Stomach (tissue), 9 donors: Measurements from ENCODE around the gene TNNC1. TPM values are rescaled to one million over a fixed set of nuclear protein-coding genes. Genes with fewer than 3 reads are reported as not detected.

ENCODE experiments used
- DNase-seq, 2 donors: peaks; one replicate each; pipeline versions ENCODE4 v3.0.0 to v3.0.0-alpha.2; 2013 to 2019
- H3K27ac ChIP-seq, 5 donors: fragments of 200-600 bp in 4 of 5; sonication (generic) in 4 of 5; one replicate each; pipeline ENCODE4 v1.5.1; 2013 to 2019; ENCODE audit warnings: mild to moderate bottlenecking in 1 of 5, moderate library complexity in 1 of 5
- H3K27me3 ChIP-seq, 3 donors: fragments of 200-600 bp; sonication (generic); one replicate each; pipeline ENCODE4 v1.5.1; 2017 to 2019; ENCODE audit warnings: mixed run types in 1 of 3
- H3K36me3 ChIP-seq, 4 donors: fragments of 200-600 bp; sonication (generic); 1 replicate in 3 of 4; 2 replicates in 1 of 4; pipeline ENCODE4 v1.5.1; 2016 to 2019
- H3K4me1 ChIP-seq, 4 donors: fragments of 200-600 bp; sonication (generic); one replicate each; pipeline ENCODE4 v1.5.1; 2016 to 2019
- H3K4me3 ChIP-seq, 4 donors: fragments of 200-600 bp; sonication (generic) in 3 of 4; one replicate each; pipeline ENCODE4 v1.5.1; 2016 to 2019; ENCODE audit warnings: mild to moderate bottlenecking in 1 of 4
- H3K9me3 ChIP-seq, 4 donors: fragments of 200-600 bp; sonication (generic); one replicate each; pipeline ENCODE4 v1.5.1; 2016 to 2019
- EP300 ChIP-seq: sonication (generic); formaldehyde crosslinking; IDR thresholded peaks from one replicate; pipeline ENCODE4 v1.6.1; 2017; ENCODE audit warnings: antibody characterized with exemption
- POLR2A ChIP-seq, 4 donors: fragments of 450-650 bp; IDR thresholded peaks; one replicate each; pipeline ENCODE4 v1.6.1; 2016; ENCODE audit warnings: antibody characterized with exemption in 4 of 4, control low read depth in 2 of 4, mild to moderate bottlenecking in 1 of 4, moderate library complexity in 1 of 4
- POLR2AphosphoS5 ChIP-seq, 3 donors: sonication (generic); formaldehyde crosslinking; IDR thresholded peaks; one replicate each; pipeline ENCODE4 v1.6.1; 2016; ENCODE audit warnings: antibody characterized with exemption in 3 of 3
- WGBS, 5 donors: extraction: QIAGEN DNeasy Blood & Tissue Kit in 3 of 5; methylation state at CpG; one replicate each; pipeline versions ENCODE4 v1.1.5 to v1.1.7; 2013 to 2018; 5-methylcytosine and 5-hydroxymethylcytosine counted together
- intact Hi-C: fragments of 100-400 bp; cut with DNase I; formaldehyde crosslinking; loops from one replicate; pipeline ENCODE4 v1.15.1; 2023; ENCODE audit warnings: low total_unique reads
- polyA plus RNA-seq, 3 donors: library from polyadenylated mRNA; stranded (reverse); fragments of 200-250 nt; gene quantifications; one replicate each; pipeline ENCODE4 v1.2.3, GENCODE V29; 2013
- total RNA-seq, 5 donors: library from RNA; depleted of rRNA; stranded (reverse); fragments of >200 nt; gene quantifications; one replicate each; pipeline versions ENCODE4 v1.1.0 to v1.2.3, GENCODE V29; 2014 to 2016
- TF ChIP-seq, protein P1 (sequence below), 7 experiments: fragments of 450-650 bp in 4 of 7; fragments of 200-600 bp in 3 of 7; sonication (generic) in 3 of 7; IDR thresholded peaks; one replicate each; pipeline ENCODE4 v1.5.1; 2016 to 2019; ENCODE audit warnings: antibody characterized with exemption in 7 of 7, control low read depth in 2 of 7, mild to moderate bottlenecking in 1 of 7
- donor health status: healthy with polysubstance abuse.
- donor health status: Bipolar disorder and iron deficiency.
- donor health status: healthy.

Gene TNNC1
- total and polyA plus RNA-seq, 8 donors: 3.1 to 41.1 (median 6.5) TPM; not detected in 3

DNA sequence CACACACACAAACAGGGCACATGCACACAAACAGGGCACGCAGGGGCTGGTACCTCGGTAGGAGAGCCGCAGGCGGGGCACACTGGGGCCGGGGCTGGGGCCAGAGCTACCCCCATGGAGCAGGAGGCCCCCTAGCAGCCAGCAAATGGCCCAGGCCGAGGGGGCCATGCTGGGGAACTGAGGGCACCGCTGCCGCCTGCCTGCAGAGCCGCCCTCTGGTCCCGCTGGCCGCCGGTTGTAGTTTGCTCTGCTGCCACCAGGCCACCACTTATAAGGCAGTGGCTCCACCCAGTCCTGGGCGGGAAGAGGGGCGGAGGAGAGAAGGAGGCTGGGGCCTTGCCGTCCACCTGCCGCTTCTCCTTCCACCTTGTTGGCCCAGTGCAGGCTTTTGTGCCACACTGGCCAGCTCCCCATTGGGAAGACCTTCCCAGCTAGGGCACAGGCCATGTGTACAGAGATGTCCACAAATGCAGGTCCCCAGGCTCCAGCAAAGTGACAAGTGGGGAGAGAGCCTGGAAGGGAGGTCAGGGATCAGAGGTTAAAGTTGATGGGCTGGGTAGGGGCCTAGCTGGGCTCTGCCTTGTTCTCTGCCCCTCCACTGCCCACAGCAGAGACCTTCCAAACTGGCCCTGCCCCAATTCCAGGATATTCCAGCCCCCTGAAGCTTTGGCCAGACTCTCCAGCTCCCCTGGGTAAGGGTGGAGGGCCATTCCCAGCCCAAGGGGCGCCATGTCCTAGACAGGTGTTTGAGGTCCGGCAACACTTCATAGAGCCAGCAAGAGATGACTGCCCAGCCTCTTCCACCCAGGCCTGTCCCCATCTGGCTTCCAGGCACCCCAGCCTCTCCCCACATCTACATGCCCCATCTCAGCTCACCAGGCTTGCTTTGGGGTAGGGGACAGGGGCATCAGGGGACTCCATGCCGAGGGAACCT is 8.7 kb downstream of the TNNC1 start, which contains the start of gene SEMA3G:
SEMA3G (minus strand) TSS at position 244 of the 934 bp plus-strand sequence; CDS start at position 168, 76 bp downstream.
- no peaks in the 10 kb centered on the region for H3K9me3 ChIP-seq
- peak within 1 kb of the TSS in 2 of 5 donors; percentile 35 to 39 for H3K27ac ChIP-seq
- WGBS, 5 donors: 18 to 25% (median 22%) methylated on average over 11 to 19 of the region's 19 CpGs
- intact Hi-C loops: no loop called here
- H3K27me3 ChIP-seq: no peaks in the 10 kb centered on the region
- peak; percentile 90 to 92 for DNase-seq
- H3K4me3 ChIP-seq: peak within 1 kb of the TSS; percentile 2 to 37 (median 30)
- no peaks in the 10 kb centered on the region for H3K36me3 ChIP-seq
- peaks cover 4 to 27% (median 19%) of the 10 kb centered on the region in 4 donors for H3K4me1 ChIP-seq
- peak in 1 of 4 donors; percentile 33 for TF ChIP-seq POLR2A (IDR thresholded peaks at IDR 0.05)
- TF ChIP-seq EP300: no peak
- TF ChIP-seq, protein P1, sequence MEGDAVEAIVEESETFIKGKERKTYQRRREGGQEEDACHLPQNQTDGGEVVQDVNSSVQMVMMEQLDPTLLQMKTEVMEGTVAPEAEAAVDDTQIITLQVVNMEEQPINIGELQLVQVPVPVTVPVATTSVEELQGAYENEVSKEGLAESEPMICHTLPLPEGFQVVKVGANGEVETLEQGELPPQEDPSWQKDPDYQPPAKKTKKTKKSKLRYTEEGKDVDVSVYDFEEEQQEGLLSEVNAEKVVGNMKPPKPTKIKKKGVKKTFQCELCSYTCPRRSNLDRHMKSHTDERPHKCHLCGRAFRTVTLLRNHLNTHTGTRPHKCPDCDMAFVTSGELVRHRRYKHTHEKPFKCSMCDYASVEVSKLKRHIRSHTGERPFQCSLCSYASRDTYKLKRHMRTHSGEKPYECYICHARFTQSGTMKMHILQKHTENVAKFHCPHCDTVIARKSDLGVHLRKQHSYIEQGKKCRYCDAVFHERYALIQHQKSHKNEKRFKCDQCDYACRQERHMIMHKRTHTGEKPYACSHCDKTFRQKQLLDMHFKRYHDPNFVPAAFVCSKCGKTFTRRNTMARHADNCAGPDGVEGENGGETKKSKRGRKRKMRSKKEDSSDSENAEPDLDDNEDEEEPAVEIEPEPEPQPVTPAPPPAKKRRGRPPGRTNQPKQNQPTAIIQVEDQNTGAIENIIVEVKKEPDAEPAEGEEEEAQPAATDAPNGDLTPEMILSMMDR (IDR thresholded peaks at IDR 0.05): peak in 5 of 7 experiments; percentile 69 to 80 (median 74)
- peak; percentile 21 to 72 (median 71) for TF ChIP-seq POLR2AphosphoS5 (IDR thresholded peaks at IDR 0.05)

- intact Hi-C loops: no loop called here
- H3K4me1 ChIP-seq: peaks cover 0 to 18% (median 13%) of the 10 kb centered on the region in 4 donors
- no peaks in the 10 kb centered on the region for H3K9me3 ChIP-seq
- no peaks in the 10 kb centered on the region for H3K36me3 ChIP-seq
- 80 to 90% (median 90%) methylated on average over 24 to 25 of the region's 25 CpGs for WGBS, 5 donors
- peak overlapping the region; percentile 2 to 37 (median 24) for H3K4me3 ChIP-seq
- TF ChIP-seq POLR2AphosphoS5 (IDR thresholded peaks at IDR 0.05) (no peak), EP300 (no peak), POLR2A (IDR thresholded peaks at IDR 0.05) (no peak)
- TF ChIP-seq, protein P1 (IDR thresholded peaks at IDR 0.05): no peak
- no peak overlapping the region for H3K27ac ChIP-seq
- DNase-seq: no peak
- no peaks in the 10 kb centered on the region for H3K27me3 ChIP-seq
These were observed 9.8 kb downstream of the TNNC1 start for GRCh38 chr3:52443791-52444687.

DNA sequence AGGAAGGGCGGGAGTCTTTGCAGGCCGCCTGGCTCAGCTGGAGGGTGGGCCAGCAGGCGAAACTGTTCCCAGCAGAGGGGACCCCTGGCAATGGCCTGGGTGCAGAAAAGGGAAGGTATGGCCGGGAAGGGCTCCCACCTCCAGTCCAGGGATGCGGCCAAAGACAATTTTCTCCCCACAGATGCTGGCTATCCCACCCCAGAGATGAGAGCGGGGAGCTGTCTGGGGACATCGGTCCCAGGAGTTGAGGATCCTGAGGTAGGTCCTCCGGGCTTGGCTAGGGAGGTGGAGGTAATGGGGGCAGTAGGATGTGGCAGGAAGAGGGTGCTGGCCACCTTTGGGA is 10.6 kb downstream of the TNNC1 start:
- no peaks in the 10 kb centered on the region for H3K27me3 ChIP-seq
- H3K36me3 ChIP-seq: no peaks in the 10 kb centered on the region
- H3K9me3 ChIP-seq: no peaks in the 10 kb centered on the region
- intact Hi-C loops: no loop called here
- TF ChIP-seq EP300: no peak
- H3K27ac ChIP-seq: no peak overlapping the region
- H3K4me3 ChIP-seq: peak overlapping the region in 3 of 4 donors; percentile 14 to 37 (median 33)
- peak in 1 of 2 donors; percentile 1 for DNase-seq
- 85 to 97% (median 94%) methylated on average over 3 to 8 of the region's 8 CpGs for WGBS, 5 donors
- H3K4me1 ChIP-seq: peaks cover 0 to 18% (median 17%) of the 10 kb centered on the region in 4 donors

GRCh38 chr3:52442409-52443267 is 11.2 kb downstream of the TNNC1 start:
- no peak for TF ChIP-seq EP300
- TF ChIP-seq POLR2A (IDR thresholded peaks at IDR 0.05): no peak
- TF ChIP-seq, protein P1 (IDR thresholded peaks at IDR 0.05): no peak
- TF ChIP-seq POLR2AphosphoS5 (IDR thresholded peaks at IDR 0.05): no peak
- H3K4me3 ChIP-seq: peak overlapping the region in 3 of 4 donors; percentile 13 to 33 (median 14)
- H3K36me3 ChIP-seq: no peaks in the 10 kb centered on the region
- H3K27me3 ChIP-seq: no peaks in the 10 kb centered on the region
- no peaks in the 10 kb centered on the region for H3K9me3 ChIP-seq
- H3K27ac ChIP-seq: no peak overlapping the region
- peaks cover 0 to 23% (median 22%) of the 10 kb centered on the region in 4 donors for H3K4me1 ChIP-seq
- intact Hi-C loops: no loop called here
- WGBS, 5 donors: 85 to 93% (median 92%) methylated on average over 14 to 16 of the region's 16 CpGs
- DNase-seq: peak in 1 of 2 donors; percentile 3
